H1 (cell line): ENCODE results near the gene DNAH10. TPM values are rescaled to one million over a fixed set of nuclear protein-coding genes. Genes with fewer than 3 reads are reported as not detected.

Experiments
- CHD7 ChIP-seq: fragments of 300-600 bp; sonication (generic); IDR thresholded peaks from 2 replicates; pipeline ENCODE4 v1.7.1; 2012; ENCODE audit warnings: low read length, moderate library complexity, mild to moderate bottlenecking, inconsistent platforms; ENCODE audit not compliant: insufficient replicate concordance
- polyA plus RNA-seq, 7 experiments: library from polyadenylated mRNA; depleted of rRNA in 3 of 7; stranded (reverse) in 5 of 7; unstranded in 2 of 7; fragments of >200 nt in 5 of 7; fragments of 200-250 nt in 2 of 7; gene quantifications; 1 replicate in 5 of 7; 2 replicates in 1 of 7; 4 replicates in 1 of 7; pipeline versions ENCODE4 v1.2.1 to v1.2.3, GENCODE V29; 2011 to 2013; ENCODE audit warnings: missing spikeins in 2 of 7, mixed read lengths in 2 of 7
- total RNA-seq: library from RNA; stranded (reverse); fragmentation: NEBNext Ultra II Directional; extraction: Animal tissue kit (Norgen Biotek cat#: 25700); gene quantifications from 2 replicates; pipeline ENCODE4 v1.2.1, GENCODE V29; 2021

The DNAH10 gene
- total and polyA plus RNA-seq, 2 of the 8 experiments (the other 6 are each of a cell fraction or from before 2014, with no cell fraction given), result 0.02 to 0.24 TPM

- no peak for TF ChIP-seq CHD7
- TF ChIP-seq, all 59 proteins: peak for 0
Measured at GRCh38 chr12:123861392-123861791, 99.3 kb downstream of the DNAH10 start (continued).
